ENCODE measurements around the gene RBM19. TPM values are rescaled to one million over a fixed set of nuclear protein-coding genes. Genes with fewer than 3 reads are reported as not detected.

The RBM19 gene
- total and polyA plus RNA-seq, 2 of the 4 experiments (the other 2 are of a cell fraction): 18.7 to 19.2 TPM

DNA sequence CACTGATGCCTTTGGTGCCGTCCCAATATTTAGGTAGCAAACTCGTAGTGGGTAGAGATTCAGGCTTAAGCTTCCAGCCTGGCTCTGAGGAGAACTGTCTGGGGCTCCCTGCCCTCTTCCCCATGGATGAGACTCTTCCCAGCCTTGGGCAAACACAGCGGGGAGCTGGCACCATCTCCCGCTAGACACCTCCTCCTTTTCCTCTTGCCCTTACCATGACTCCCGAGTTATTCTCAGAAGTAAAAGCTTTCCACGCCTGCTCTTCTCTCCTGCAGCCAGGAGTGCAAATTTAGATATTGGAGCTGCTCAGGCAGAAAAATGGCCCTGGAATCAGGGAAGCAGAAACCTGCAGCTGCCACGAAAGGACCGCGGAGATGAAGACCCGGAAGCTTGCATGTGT is 45.6 kb upstream of the RBM19 start:
- dilution Hi-C loops (cut with HindIII; ENCODE audit: low sequenced_read_pairs, unreplicated experiment): no loop called here

More for the DNA sequence above, 45.6 kb upstream of the RBM19 start:
- in situ Hi-C loops (cut with MboI; ENCODE audit: low sequenced_read_pairs) (no loop called here), intact Hi-C loops (cut with micrococcal nuclease) (no loop called here)
- no peak for DNase-seq
- BruUV-seq (replicated peaks): no TSS peak
- Histone ChIP-seq H3K27me3 (ENCODE audit: control insufficient read depth, insufficient read depth, low read length) (peaks cover 2% of the 10 kb centered on the region; the same call in 1 of the 2 replicates), H2BK20ac (ENCODE audit: low read depth, low read length) (no peak overlapping the region), H3K27ac (ENCODE audit: insufficient read depth, low read length) (no peak overlapping the region), H3K9me1 (ENCODE audit: insufficient read depth, low read length) (no peaks in the 10 kb centered on the region), H3K23ac (ENCODE audit: low read depth, low read length) (no peak overlapping the region), H4K5ac (ENCODE audit: low read depth, low read length) (no peak overlapping the region), H3K79me1 (ENCODE audit: low read depth in 1 of 2, low read length in 2 of 2) (no peaks in the 10 kb centered on the region), H3K4ac (ENCODE audit: low read depth, low read length) (no peak overlapping the region), H2BK120ac (ENCODE audit: low read depth, low read length) (no peak overlapping the region), H2BK15ac (ENCODE audit: low read depth, low read length) (no peak overlapping the region), H3K4me2 (ENCODE audit: low read depth, low read length) (no peak overlapping the region), H3K36me3 (ENCODE audit: control insufficient read depth, insufficient read depth, low read length) (no peaks in the 10 kb centered on the region), H3K9ac (ENCODE audit: low read depth, low read length) (no peak overlapping the region), H2AK5ac (ENCODE audit: low read depth, low read length) (no peak overlapping the region), H4K91ac (ENCODE audit: insufficient read depth, low read depth, low read length) (no peak overlapping the region), H3K4me3 (ENCODE audit: insufficient read depth, low read depth, low read length) (no peak overlapping the region), H4K8ac (ENCODE audit: low read depth in 2 of 2, low read length in 2 of 2) (no peak overlapping the region), H2BK5ac (ENCODE audit: low read depth, low read length, poor library complexity, severe bottlenecking) (no peak overlapping the region), H3K4me1 (ENCODE audit: control insufficient read depth, insufficient read depth, low read length) (no peaks in the 10 kb centered on the region), H4K20me1 (ENCODE audit: insufficient read depth, low read length) (no peaks in the 10 kb centered on the region), H2AFZ (replicated peaks; ENCODE audit: low read length, poor library complexity) (no peak overlapping the region), H3K18ac (ENCODE audit: low read depth, low read length) (no peak overlapping the region), H3K14ac (replicated peaks; ENCODE audit: low read depth, low read length) (no peak overlapping the region), H2AK9ac (replicated peaks; ENCODE audit: low read depth, low read length, poor library complexity) (no peak overlapping the region), H3K9me3 (ENCODE audit: control insufficient read depth, insufficient read depth, low read length) (no peaks in the 10 kb centered on the region), H3K56ac (ENCODE audit: extremely low read depth, insufficient read depth, low read length) (no peak overlapping the region)
- POLR2A ChIA-PET (ENCODE audit: unreplicated experiment): no interaction called here
- CTCF ChIA-PET: no interaction called here
- TF ChIP-seq CEBPB (IDR thresholded peaks at IDR 0.05; ENCODE audit: low read depth, low read length) (no peak), MAFK (IDR thresholded peaks at IDR 0.05; ENCODE audit: low read depth, low read length) (no peak), BHLHE40 (IDR thresholded peaks at IDR 0.05; ENCODE audit: low read depth, low read length) (no peak), POLR2A (IDR thresholded peaks at IDR 0.05; ENCODE audit: low read depth, low read length) (no peak), CHD1 (IDR thresholded peaks at IDR 0.05; ENCODE audit: low read depth, low read length) (no peak)
- TF ChIP-seq, protein P1, sequence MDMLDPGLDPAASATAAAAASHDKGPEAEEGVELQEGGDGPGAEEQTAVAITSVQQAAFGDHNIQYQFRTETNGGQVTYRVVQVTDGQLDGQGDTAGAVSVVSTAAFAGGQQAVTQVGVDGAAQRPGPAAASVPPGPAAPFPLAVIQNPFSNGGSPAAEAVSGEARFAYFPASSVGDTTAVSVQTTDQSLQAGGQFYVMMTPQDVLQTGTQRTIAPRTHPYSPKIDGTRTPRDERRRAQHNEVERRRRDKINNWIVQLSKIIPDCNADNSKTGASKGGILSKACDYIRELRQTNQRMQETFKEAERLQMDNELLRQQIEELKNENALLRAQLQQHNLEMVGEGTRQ (IDR thresholded peaks at IDR 0.05; ENCODE audit: low read depth, low read length): no peak
- TF ChIP-seq, protein P2, sequence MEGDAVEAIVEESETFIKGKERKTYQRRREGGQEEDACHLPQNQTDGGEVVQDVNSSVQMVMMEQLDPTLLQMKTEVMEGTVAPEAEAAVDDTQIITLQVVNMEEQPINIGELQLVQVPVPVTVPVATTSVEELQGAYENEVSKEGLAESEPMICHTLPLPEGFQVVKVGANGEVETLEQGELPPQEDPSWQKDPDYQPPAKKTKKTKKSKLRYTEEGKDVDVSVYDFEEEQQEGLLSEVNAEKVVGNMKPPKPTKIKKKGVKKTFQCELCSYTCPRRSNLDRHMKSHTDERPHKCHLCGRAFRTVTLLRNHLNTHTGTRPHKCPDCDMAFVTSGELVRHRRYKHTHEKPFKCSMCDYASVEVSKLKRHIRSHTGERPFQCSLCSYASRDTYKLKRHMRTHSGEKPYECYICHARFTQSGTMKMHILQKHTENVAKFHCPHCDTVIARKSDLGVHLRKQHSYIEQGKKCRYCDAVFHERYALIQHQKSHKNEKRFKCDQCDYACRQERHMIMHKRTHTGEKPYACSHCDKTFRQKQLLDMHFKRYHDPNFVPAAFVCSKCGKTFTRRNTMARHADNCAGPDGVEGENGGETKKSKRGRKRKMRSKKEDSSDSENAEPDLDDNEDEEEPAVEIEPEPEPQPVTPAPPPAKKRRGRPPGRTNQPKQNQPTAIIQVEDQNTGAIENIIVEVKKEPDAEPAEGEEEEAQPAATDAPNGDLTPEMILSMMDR (conservative IDR thresholded peaks at IDR 0.05; ENCODE audit: low read depth, low read length): no peak
- no peak for ATAC-seq (ENCODE audit: low read depth)
- WGBS, 2 experiments (ENCODE audit: extremely low coverage in 2 of 2, insufficient read length in 1 of 2): 79% methylated on average over 4 of the region's 10 CpGs; no CpG with 5 or more reads in 1 of the 2 experiments
